Right cardiac atrium (tissue), 5 donors: ENCODE results near the gene CSNK1G2. TPM values are rescaled to one million over a fixed set of nuclear protein-coding genes. Genes with fewer than 3 reads are reported as not detected.

Source experiments
- ATAC-seq, 2 donors: fragments of 200-7000 bp; cut with Tn5 transposase; one replicate each; pipeline versions ENCODE4 v1.8.0 to v1.9.1; 2020; ENCODE audit warnings: moderate library complexity in 2 of 2, mild to moderate bottlenecking in 1 of 2
- DNase-seq, 3 donors: peaks; one replicate each; pipeline ENCODE4 v3.0.0-alpha.2; 2020
- H3K27ac ChIP-seq: one replicate; pipeline ENCODE4 v1.5.1; 2013; ENCODE audit warnings: mild to moderate bottlenecking, low read length, control low read depth, moderate library complexity
- H3K27me3 ChIP-seq: one replicate; pipeline ENCODE4 v1.6.1; 2013; ENCODE audit not compliant: control insufficient read depth, insufficient read depth
- H3K4me1 ChIP-seq: one replicate; pipeline ENCODE4 v1.6.1; 2013; ENCODE audit warnings: low read length; ENCODE audit not compliant: control insufficient read depth, insufficient read depth
- H3K4me3 ChIP-seq: one replicate; pipeline ENCODE4 v1.5.1; 2013; ENCODE audit warnings: low read length, control low read depth
- H3K9me3 ChIP-seq: one replicate; pipeline ENCODE4 v1.6.1; 2013; ENCODE audit warnings: low read length; ENCODE audit not compliant: control insufficient read depth
- WGBS: extraction: QIAGEN DNeasy Blood & Tissue Kit; methylation state at CpG from one replicate; pipeline ENCODE4 v1.1.7; 2013; 5-methylcytosine and 5-hydroxymethylcytosine counted together
- intact Hi-C, 4 donors: fragments of 100-400 bp; cut with DNase I; formaldehyde crosslinking; loops; one replicate each; pipeline versions ENCODE4 v1.11.0 to v1.14.0; 2022 to 2023
- polyA plus RNA-seq: library from polyadenylated mRNA; stranded (reverse); fragments of 200-250 nt; gene quantifications from one replicate; pipeline ENCODE4 v1.2.3, GENCODE V29; 2013
- total RNA-seq, 4 donors: library from RNA; stranded (reverse); fragmentation: NEBNext Ultra II Directional; extraction: Animal tissue kit (Norgen Biotek cat#: 25700); gene quantifications; one replicate each; pipeline ENCODE4 v1.2.1, GENCODE V29; 2021
- donor health status: healthy with polysubstance abuse.
- donor health status: DM: no; HTN: yes; CAD: no.
- donor health status: DM: no; HTN: no; CAD: no.
- donor health status: DM: no; HTN: yes; CAD: no; lungs with severe emphysema.
- donor health status: DM: yes; HTN: yes; CAD: no.

Gene CSNK1G2
- total and polyA plus RNA-seq, 5 donors: 25.6 to 32.2 (median 30.2) TPM

GRCh38 chr19:2014731-2015607 lies 74.0 kb downstream of the CSNK1G2 start:
- Histone ChIP-seq H3K4me1 (peaks cover 2% of the 10 kb centered on the region), H3K27me3 (no peaks in the 10 kb centered on the region), H3K9me3 (no peaks in the 10 kb centered on the region), H3K4me3 (peak overlapping the region; percentile 91), H3K27ac (peak overlapping the region; percentile 62)
- intact Hi-C loops: loop anchor here in 1 of 4 donors (5.0 kb wide), 1 partner anchor 57 kb away; no protein-coding TSS in a partner anchor
- ATAC-seq: peak; percentile 18 to 30
- DNase-seq: peak in 2 of 3 donors; percentile 72 to 77
- WGBS: 10% methylated on average over 69 of the region's 74 CpGs

- Histone ChIP-seq H3K27me3 (no peaks in the 10 kb centered on the region), H3K9me3 (no peaks in the 10 kb centered on the region), H3K4me3 (peak within 1 kb of the TSS; percentile 91), H3K27ac (peak within 1 kb of the TSS; percentile 62), H3K4me1 (peaks cover 2% of the 10 kb centered on the region)
- DNase-seq (peak; percentile 56 to 85 (median 75)), ATAC-seq (no peak)
- intact Hi-C loops: loop anchor here in 1 of 4 donors (5.0 kb wide), 1 partner anchor 57 kb away; no protein-coding TSS in a partner anchor
- WGBS: under 1% methylated on average over 20 of the region's 20 CpGs
Measured at GRCh38 chr19:2015608-2015950, 74.6 kb downstream of the CSNK1G2 start, which contains the start of gene BTBD2. Gene BTBD2, minus strand, starts transcription at chr19:2015714. Its CDS starts 11 bp downstream, at chr19:2015703.

GRCh38 chr19:2016041-2016807 lies 75.3 kb downstream of the CSNK1G2 start:
- Histone ChIP-seq H3K4me1 (peaks cover 2% of the 10 kb centered on the region), H3K4me3 (peak overlapping the region; percentile 12), H3K27me3 (no peaks in the 10 kb centered on the region), H3K27ac (peak overlapping the region; percentile 47), H3K9me3 (no peaks in the 10 kb centered on the region)
- intact Hi-C loops: loop anchor here in 2 of 4 donors (2.0 to 5.0 kb wide), 2 partner anchors 53 to 56 kb away; no protein-coding TSS in a partner anchor
- 67% methylated on average over 23 of the region's 23 CpGs for WGBS
- ATAC-seq: peak; percentile 84 to 89
- peak; percentile 84 to 91 (median 87) for DNase-seq

GRCh38 chr19:2018752-2019151 lies 77.8 kb downstream of the CSNK1G2 start:
- 93% methylated on average over 13 of the region's 13 CpGs for WGBS

GRCh38 chr19:2021453-2022140 lies 80.6 kb downstream of the CSNK1G2 start:
- Histone ChIP-seq H3K4me3 (no peak overlapping the region), H3K4me1 (no peaks in the 10 kb centered on the region), H3K27me3 (no peaks in the 10 kb centered on the region), H3K27ac (no peak overlapping the region), H3K9me3 (no peaks in the 10 kb centered on the region)
- intact Hi-C loops: loop anchor here in 1 of 4 donors (5.0 kb wide), 1 partner anchor 46 kb away; no protein-coding TSS in a partner anchor
- ATAC-seq (no peak), DNase-seq (no peak)
- WGBS: 69% methylated on average over 4 of the region's 4 CpGs

More at GRCh38 chr19:2018752-2019151, 77.8 kb downstream of the CSNK1G2 start:
- DNase-seq (no peak), ATAC-seq (no peak)
- H3K27me3 ChIP-seq: no peaks in the 10 kb centered on the region
- H3K27ac ChIP-seq: no peak overlapping the region
- peaks cover 2% of the 10 kb centered on the region for H3K4me1 ChIP-seq
- H3K9me3 ChIP-seq: no peaks in the 10 kb centered on the region
- intact Hi-C loops: loop anchor here in 2 of 4 donors (2.0 to 5.0 kb wide), 2 partner anchors 50 to 54 kb away; no protein-coding TSS in a partner anchor
- no peak overlapping the region for H3K4me3 ChIP-seq

- H3K27ac ChIP-seq: no peak overlapping the region
- H3K27me3 ChIP-seq: no peaks in the 10 kb centered on the region
- DNase-seq: no peak
- intact Hi-C loops: loop anchor here in 1 of 4 donors (5.0 kb wide), 1 partner anchor 45 kb away; no protein-coding TSS in a partner anchor
- no peak overlapping the region for H3K4me3 ChIP-seq
- H3K9me3 ChIP-seq: no peaks in the 10 kb centered on the region
- no peaks in the 10 kb centered on the region for H3K4me1 ChIP-seq
- WGBS: 88% methylated on average over 2 of the region's 2 CpGs
- ATAC-seq: no peak
Measured at GRCh38 chr19:2022289-2022688, 81.3 kb downstream of the CSNK1G2 start.

GRCh38 chr19:2026770-2027169 lies 85.8 kb downstream of the CSNK1G2 start:
- H3K27me3 ChIP-seq: no peaks in the 10 kb centered on the region
- H3K4me3 ChIP-seq: no peak overlapping the region
- DNase-seq: no peak
- H3K27ac ChIP-seq: no peak overlapping the region
- no peaks in the 10 kb centered on the region for H3K9me3 ChIP-seq
- no peak for ATAC-seq
- peaks cover 4% of the 10 kb centered on the region for H3K4me1 ChIP-seq
- 86% methylated on average over 10 of the region's 10 CpGs for WGBS
- intact Hi-C loops: no loop called here

GRCh38 chr19:2027361-2027760 lies 86.4 kb downstream of the CSNK1G2 start:
- WGBS: 55% methylated on average over 9 of the region's 9 CpGs
- peaks cover 8% of the 10 kb centered on the region for H3K4me1 ChIP-seq
- ATAC-seq (peak in 1 of 2 donors; percentile 29), DNase-seq (peak in 1 of 3 donors; percentile 66)
- H3K4me3 ChIP-seq: no peak overlapping the region
- no peaks in the 10 kb centered on the region for H3K27me3 ChIP-seq
- no peaks in the 10 kb centered on the region for H3K9me3 ChIP-seq
- intact Hi-C loops: no loop called here
- no peak overlapping the region for H3K27ac ChIP-seq
